Islet of Langerhans (tissue), 1 donor: ENCODE data around the gene EDARADD.
"Not testable (repeated sequence)": the region's sequence is repeated elsewhere in the genome, so short reads cannot be mapped to it uniquely, and the experiment has no call there.

Experiments
- FAIRE-seq: peaks from one replicate; lab custom pipeline; 2011; peaks lifted over from hg19 to GRCh38; lab: Jason Lieb, UNC

EDARADD gene

GRCh38 chr1:236438614-236439013, 44.5 kb downstream of the EDARADD start:
- no peak for FAIRE-seq

- FAIRE-seq = no peak
Observed at GRCh38 chr1:236440373-236440772, 46.3 kb downstream of the EDARADD start.

GRCh38 chr1:236450779-236451178, 56.7 kb downstream of the EDARADD start:
- FAIRE-seq = no peak

GRCh38 chr1:236451796-236452373, 57.8 kb downstream of the EDARADD start:
- FAIRE-seq = no peak

- FAIRE-seq = no peak
Observed at GRCh38 chr1:236455243-236455642, 61.2 kb downstream of the EDARADD start.

GRCh38 chr1:236457775-236458174, 63.7 kb downstream of the EDARADD start:
- FAIRE-seq = no peak

- FAIRE-seq = no peak
Observed at GRCh38 chr1:236458996-236459395, 64.9 kb downstream of the EDARADD start.

GRCh38 chr1:236460103-236460502, 66.0 kb downstream of the EDARADD start:
- FAIRE-seq = no peak

- not testable (repeated sequence) for FAIRE-seq
Observed at GRCh38 chr1:236464197-236464596, 70.1 kb downstream of the EDARADD start.

GRCh38 chr1:236465231-236465958, 71.3 kb downstream of the EDARADD start:
- FAIRE-seq = no peak

GRCh38 chr1:236465959-236466303, 71.8 kb downstream of the EDARADD start:
- no peak for FAIRE-seq

- FAIRE-seq = no peak
Observed at GRCh38 chr1:236467327-236467641, 73.2 kb downstream of the EDARADD start.

- FAIRE-seq = no peak
Observed at GRCh38 chr1:236468625-236469024, 74.5 kb downstream of the EDARADD start.

GRCh38 chr1:236469466-236469865, 75.4 kb downstream of the EDARADD start:
- FAIRE-seq = no peak

- FAIRE-seq = no peak
Observed at GRCh38 chr1:236471096-236471495, 77.0 kb downstream of the EDARADD start.

- FAIRE-seq = peak; percentile 38
Observed at GRCh38 chr1:236471653-236472052, 77.6 kb downstream of the EDARADD start.

GRCh38 chr1:236472850-236473788, 79.0 kb downstream of the EDARADD start:
- no peak for FAIRE-seq

- FAIRE-seq = no peak
Observed at GRCh38 chr1:236476019-236476418, 81.9 kb downstream of the EDARADD start.

GRCh38 chr1:236480758-236481436, 86.8 kb downstream of the EDARADD start:
- FAIRE-seq = no peak

GRCh38 chr1:236484310-236484971, 90.4 kb downstream of the EDARADD start:
- no peak for FAIRE-seq

GRCh38 chr1:236486356-236487002, 92.4 kb downstream of the EDARADD start:
- no peak for FAIRE-seq

GRCh38 chr1:236489161-236489560, 95.1 kb downstream of the EDARADD start:
- FAIRE-seq = not testable (repeated sequence)
